HG03280 (cell line): ENCODE measurements around the gene XBP1.
"Not testable (repeated sequence)": the region's sequence is repeated elsewhere in the genome, so short reads cannot be mapped to it uniquely, and the experiment has no call there.

Experiments
- ATAC-seq: cut with Tn5 transposase; IDR thresholded peaks from one replicate; pipeline ENCODE4 v1.9.1; 2021; ENCODE audit warnings: mild to moderate bottlenecking, moderate library complexity; ENCODE audit not compliant: unreplicated experiment

Gene XBP1

GRCh38 chr22:28793976-28794584 is 6.3 kb downstream of the XBP1 start:
- no peak for ATAC-seq

- peak; percentile 33 for ATAC-seq
These were observed 7.6 kb downstream of the XBP1 start for GRCh38 chr22:28792491-28793383.

GRCh38 chr22:28791841-28792490 is 8.4 kb downstream of the XBP1 start:
- peak; percentile 60 for ATAC-seq

GRCh38 chr22:28791124-28791523 is 9.2 kb downstream of the XBP1 start:
- ATAC-seq = no peak

GRCh38 chr22:28788601-28789000 is 11.8 kb downstream of the XBP1 start:
- ATAC-seq = no peak

- no peak for ATAC-seq
These were observed 16.3 kb downstream of the XBP1 start for GRCh38 chr22:28783786-28784671.

GRCh38 chr22:28780296-28780695 is 20.1 kb downstream of the XBP1 start:
- ATAC-seq = no peak

GRCh38 chr22:28779833-28780232 is 20.5 kb downstream of the XBP1 start:
- no peak for ATAC-seq

- no peak for ATAC-seq
These were observed 26.0 kb downstream of the XBP1 start for GRCh38 chr22:28774378-28774777.

- peak; percentile 13 for ATAC-seq
These were observed 26.9 kb downstream of the XBP1 start for GRCh38 chr22:28773461-28773867.

GRCh38 chr22:28772633-28773460 is 27.5 kb downstream of the XBP1 start, which contains the start of gene CCDC117:
TSS of gene CCDC117 (plus strand) at chr22:28772695. CDS start at chr22:28772850, 155 bp downstream.
- ATAC-seq = peak; percentile 85

- ATAC-seq = no peak
These were observed 29.1 kb downstream of the XBP1 start for GRCh38 chr22:28771195-28771791.

- ATAC-seq = no peak
These were observed 30.8 kb downstream of the XBP1 start for GRCh38 chr22:28769394-28770085.

- no peak for ATAC-seq
These were observed 31.5 kb downstream of the XBP1 start for GRCh38 chr22:28768701-28769393.

- no peak for ATAC-seq
These were observed 33.7 kb downstream of the XBP1 start for GRCh38 chr22:28766628-28767027.

- not testable (repeated sequence) for ATAC-seq
These were observed 38.4 kb downstream of the XBP1 start for GRCh38 chr22:28762000-28762399.

- no peak for ATAC-seq
These were observed 39.0 kb downstream of the XBP1 start for GRCh38 chr22:28761449-28761755.

GRCh38 chr22:28759861-28760560 is 40.4 kb downstream of the XBP1 start:
- ATAC-seq = no peak
